Smooth muscle cell (in vitro differentiated cells): ENCODE data around the gene CHSY3. TPM values are rescaled to one million over a fixed set of nuclear protein-coding genes. Genes with fewer than 3 reads are reported as not detected.

ENCODE experiments used
- DNase-seq: peaks from one replicate; lab custom pipeline; 2025; ENCODE audit not compliant: unreplicated experiment; lab: John Stamatoyannopoulos, UW
- H2AFZ ChIP-seq: fragments of 200-600 bp; sonication (generic); 2 replicates; pipeline ENCODE4 v1.6.0; 2016; ENCODE audit warnings: antibody characterized with exemption, low read depth, mild to moderate bottlenecking
- H3F3A ChIP-seq: fragments of 200-600 bp; sonication (generic); 2 replicates; pipeline ENCODE4 v1.6.0; 2017; ENCODE audit warnings: antibody characterized with exemption, low read depth
- H3K27ac ChIP-seq: fragments of 200-600 bp; sonication (generic); 2 replicates; pipeline ENCODE4 v1.5.1; 2016; ENCODE audit warnings: low read depth, mild to moderate bottlenecking
- H3K27me3 ChIP-seq: fragments of 200-600 bp; sonication (generic); 2 replicates; pipeline ENCODE4 v1.6.1; 2016; ENCODE audit warnings: low read depth, mild to moderate bottlenecking
- H3K36me3 ChIP-seq: fragments of 200-600 bp; sonication (generic); 2 replicates; pipeline ENCODE4 v1.5.1; 2016; ENCODE audit warnings: low read depth
- H3K4me1 ChIP-seq: fragments of 200-600 bp; sonication (generic); 2 replicates; pipeline ENCODE4 v1.5.1; 2016; ENCODE audit warnings: low read depth
- H3K4me2 ChIP-seq: fragments of 200-600 bp; sonication (generic); 2 replicates; pipeline ENCODE4 v1.6.0; 2016; ENCODE audit warnings: mild to moderate bottlenecking
- H3K4me3 ChIP-seq: fragments of 200-600 bp; sonication (generic); 2 replicates; pipeline ENCODE4 v1.5.1; 2016; ENCODE audit warnings: mild to moderate bottlenecking
- H3K79me2 ChIP-seq: fragments of 200-600 bp; sonication (generic); 2 replicates; pipeline ENCODE4 v1.6.0; 2016; ENCODE audit warnings: low read depth, mild to moderate bottlenecking
- H3K9ac ChIP-seq: fragments of 200-600 bp; sonication (generic); 2 replicates; pipeline ENCODE4 v1.6.0; 2016; ENCODE audit warnings: low read depth
- H3K9me3 ChIP-seq: fragments of 200-600 bp; sonication (generic); replicated peaks from 2 replicates; pipeline ENCODE4 v1.5.1; 2016; ENCODE audit warnings: low read depth
- H4K20me1 ChIP-seq: fragments of 200-600 bp; sonication (generic); 2 replicates; pipeline ENCODE4 v1.6.0; 2016; ENCODE audit warnings: low read depth
- CTCF ChIP-seq: fragments of 200-600 bp; sonication (generic); IDR thresholded peaks from 2 replicates; pipeline ENCODE4 v1.5.1; 2017; ENCODE audit warnings: borderline replicate concordance, mild to moderate bottlenecking, antibody characterized with exemption; ENCODE audit not compliant: insufficient read depth, poor library complexity, severe bottlenecking
- WGBS: methylation state at CpG from one replicate; pipeline ENCODE4 v1.1.7; 2016; ENCODE audit warnings: low lambda C conversion rate; 5-methylcytosine and 5-hydroxymethylcytosine counted together
- polyA plus RNA-seq: library from polyadenylated mRNA; unstranded; fragments of >200 nt; fragmentation: Nextera tagmentation; extraction: Ambion mirVana; gene quantifications from 2 replicates; pipeline ENCODE4 v1.2.1, GENCODE V29; 2016
- total RNA-seq: library from RNA; depleted of rRNA; stranded (reverse); fragments of >200 nt; gene quantifications from 2 replicates; pipeline ENCODE4 v1.2.3, GENCODE V29; 2014

CHSY3 gene
- total and polyA plus RNA-seq, 2 experiments from 2014 or later: 12.7 to 15.6 TPM

- Histone ChIP-seq H3K79me2 (no peaks in the 10 kb centered on the region), H3K27me3 (no peaks in the 10 kb centered on the region), H3K9ac (no peak overlapping the region), H4K20me1 (no peaks in the 10 kb centered on the region), H2AFZ (no peak overlapping the region), H3K4me2 (no peak overlapping the region), H3K4me1 (no peaks in the 10 kb centered on the region), H3F3A (no peaks in the 10 kb centered on the region), H3K27ac (no peak overlapping the region), H3K4me3 (no peak overlapping the region), H3K9me3 (no peaks in the 10 kb centered on the region), H3K36me3 (no peaks in the 10 kb centered on the region)
- DNase-seq: no peak
- TF ChIP-seq CTCF: no peak
Observed at GRCh38 chr5:130021000-130021399, 116.7 kb downstream of the CHSY3 start.

GRCh38 chr5:130021876-130022275 is 117.6 kb downstream of the CHSY3 start:
- no peaks in the 10 kb centered on the region for H3K9me3 ChIP-seq
- no peak overlapping the region for H3K4me2 ChIP-seq
- H3K36me3 ChIP-seq: no peaks in the 10 kb centered on the region
- no peak for DNase-seq
- no peak overlapping the region for H2AFZ ChIP-seq
- H3K79me2 ChIP-seq: no peaks in the 10 kb centered on the region
- TF ChIP-seq CTCF: no peak
- no peak overlapping the region for H3K9ac ChIP-seq
- no peaks in the 10 kb centered on the region for H3K4me1 ChIP-seq
- no peak overlapping the region for H3K27ac ChIP-seq
- no peaks in the 10 kb centered on the region for H3F3A ChIP-seq
- no peaks in the 10 kb centered on the region for H4K20me1 ChIP-seq
- WGBS: 96% methylated on average over 4 of the region's 4 CpGs
- no peaks in the 10 kb centered on the region for H3K27me3 ChIP-seq
- H3K4me3 ChIP-seq: no peak overlapping the region

- no peaks in the 10 kb centered on the region for H4K20me1 ChIP-seq
- no peaks in the 10 kb centered on the region for H3K36me3 ChIP-seq
- no peaks in the 10 kb centered on the region for H3K27me3 ChIP-seq
- no peaks in the 10 kb centered on the region for H3F3A ChIP-seq
- no peaks in the 10 kb centered on the region for H3K9me3 ChIP-seq
- no peak overlapping the region for H3K27ac ChIP-seq
- 87% methylated on average over 3 of the region's 3 CpGs for WGBS
- no peak overlapping the region for H3K4me3 ChIP-seq
- H3K9ac ChIP-seq: no peak overlapping the region
- no peak for DNase-seq
- H3K4me2 ChIP-seq: no peak overlapping the region
- TF ChIP-seq CTCF: no peak
- H3K79me2 ChIP-seq: no peaks in the 10 kb centered on the region
- H2AFZ ChIP-seq: no peak overlapping the region
- H3K4me1 ChIP-seq: no peaks in the 10 kb centered on the region
Observed at GRCh38 chr5:130023604-130024003, 119.3 kb downstream of the CHSY3 start.

- TF ChIP-seq CTCF: no peak
- Histone ChIP-seq H3K4me1 (no peaks in the 10 kb centered on the region), H3F3A (no peaks in the 10 kb centered on the region), H3K27me3 (no peaks in the 10 kb centered on the region), H3K36me3 (no peaks in the 10 kb centered on the region), H3K4me2 (no peak overlapping the region), H4K20me1 (no peaks in the 10 kb centered on the region), H2AFZ (no peak overlapping the region), H3K27ac (no peak overlapping the region), H3K79me2 (no peaks in the 10 kb centered on the region), H3K9me3 (no peaks in the 10 kb centered on the region), H3K4me3 (no peak overlapping the region), H3K9ac (no peak overlapping the region)
- no peak for DNase-seq
Observed at GRCh38 chr5:130024006-130024405, 119.7 kb downstream of the CHSY3 start.
